CD4-positive, alpha-beta T cell treated with Interleukin-1 beta for 1 hour (primary cell): ENCODE results near the gene ZNRF3.
"Not testable (repeated sequence)": the region's sequence is repeated elsewhere in the genome, so short reads cannot be mapped to it uniquely, and the experiment has no call there.

Experiments used
- DNase-seq, 2 donors: peaks; one replicate each; pipeline ENCODE4 v3.0.0-alpha.2; 2020 to 2022

ZNRF3 gene

GRCh38 chr22:28882878-28883656 lies at the start of gene ZNRF3:
Gene ZNRF3 (plus strand): TSS chr22:28883572. CDS start chr22:28883767, 195 bp downstream.
- peak; percentile 91 to 92 for DNase-seq

- DNase-seq: no peak
These were observed 47.7 kb upstream of the ZNRF3 start for GRCh38 chr22:28835630-28836189.

- DNase-seq: no peak
These were observed 45.7 kb upstream of the ZNRF3 start for GRCh38 chr22:28837640-28838039.

- DNase-seq: no peak
These were observed 44.4 kb upstream of the ZNRF3 start for GRCh38 chr22:28838971-28839370.

GRCh38 chr22:28841111-28841510 lies 42.3 kb upstream of the ZNRF3 start:
- DNase-seq: no peak

GRCh38 chr22:28843633-28844032 lies 39.7 kb upstream of the ZNRF3 start:
- DNase-seq: no peak

GRCh38 chr22:28844277-28844676 lies 39.1 kb upstream of the ZNRF3 start:
- DNase-seq: not testable (repeated sequence)

GRCh38 chr22:28846994-28847393 lies 36.4 kb upstream of the ZNRF3 start:
- no peak for DNase-seq

- DNase-seq: peak; percentile 12 to 64
These were observed 27.8 kb upstream of the ZNRF3 start for GRCh38 chr22:28855355-28856094.

- DNase-seq: no peak
These were observed 27.3 kb upstream of the ZNRF3 start for GRCh38 chr22:28856095-28856455.

- DNase-seq: no peak
These were observed 26.1 kb upstream of the ZNRF3 start for GRCh38 chr22:28857288-28857687.

GRCh38 chr22:28864878-28865596 lies 18.3 kb upstream of the ZNRF3 start:
- no peak for DNase-seq

- DNase-seq: no peak
These were observed 16.2 kb upstream of the ZNRF3 start for GRCh38 chr22:28867191-28867590.

- DNase-seq: peak; percentile 18 to 54
These were observed 15.0 kb upstream of the ZNRF3 start for GRCh38 chr22:28868389-28868788.

GRCh38 chr22:28869736-28870135 lies 13.6 kb upstream of the ZNRF3 start:
- no peak for DNase-seq

- no peak for DNase-seq
These were observed 10.0 kb upstream of the ZNRF3 start for GRCh38 chr22:28873183-28873963.

- no peak for DNase-seq
These were observed 9.3 kb upstream of the ZNRF3 start for GRCh38 chr22:28874061-28874460.

GRCh38 chr22:28874811-28875320 lies 8.5 kb upstream of the ZNRF3 start:
- DNase-seq: no peak

- no peak for DNase-seq
These were observed 861 bp upstream of the ZNRF3 start for GRCh38 chr22:28882545-28882877.

- DNase-seq: peak in 1 of 2 donors; percentile 34
These were observed 215 bp downstream of the ZNRF3 start for GRCh38 chr22:28883657-28883916.

GRCh38 chr22:28883917-28884746 lies 760 bp downstream of the ZNRF3 start:
- DNase-seq: peak; percentile 25 to 37
